Measurements from ENCODE around the gene DEPDC5. TPM values are rescaled to one million over a fixed set of nuclear protein-coding genes. Genes with fewer than 3 reads are reported as not detected.
A peak's percentile ranks its signal among the peaks of the same experiment; 100 is the strongest.

The DEPDC5 gene
- total RNA-seq, 1 experiment from 2014 or later = 15.1 TPM

- in situ Hi-C loops (cut with HindIII; ENCODE audit: low pct_unique_long_range_greater_than_20kb, low sequenced_read_pairs) = no loop called here
- DNase-seq (ENCODE audit: low read depth, low spot score) = peak; percentile 97
Observed at GRCh38 chr22:31897842-31898805, 144.3 kb downstream of the DEPDC5 start.

- in situ Hi-C loops (cut with HindIII; ENCODE audit: low pct_unique_long_range_greater_than_20kb, low sequenced_read_pairs) = no loop called here
Observed at GRCh38 chr22:31898926-31899325, 145.1 kb downstream of the DEPDC5 start.

GRCh38 chr22:31899669-31900068 lies 145.8 kb downstream of the DEPDC5 start:
- in situ Hi-C loops (cut with HindIII; ENCODE audit: low pct_unique_long_range_greater_than_20kb, low sequenced_read_pairs) = no loop called here
- DNase-seq (ENCODE audit: low read depth, low spot score) = no peak

More at GRCh38 chr22:31898926-31899325, 145.1 kb downstream of the DEPDC5 start:
- peak; percentile 22 for DNase-seq (ENCODE audit: low read depth, low spot score)

GRCh38 chr22:31901388-31902137 lies 147.7 kb downstream of the DEPDC5 start:
- in situ Hi-C loops (cut with HindIII; ENCODE audit: low pct_unique_long_range_greater_than_20kb, low sequenced_read_pairs) = no loop called here
- no peak for DNase-seq (ENCODE audit: low read depth, low spot score)

- DNase-seq (ENCODE audit: low read depth, low spot score) = no peak
- in situ Hi-C loops (cut with HindIII; ENCODE audit: low pct_unique_long_range_greater_than_20kb, low sequenced_read_pairs) = no loop called here
Observed at GRCh38 chr22:31904651-31905050, 150.8 kb downstream of the DEPDC5 start.

GRCh38 chr22:31905356-31905755 lies 151.5 kb downstream of the DEPDC5 start:
- no peak for DNase-seq (ENCODE audit: low read depth, low spot score)
- in situ Hi-C loops (cut with HindIII; ENCODE audit: low pct_unique_long_range_greater_than_20kb, low sequenced_read_pairs) = no loop called here

- DNase-seq (ENCODE audit: low read depth, low spot score) = no peak
- in situ Hi-C loops (cut with HindIII; ENCODE audit: low pct_unique_long_range_greater_than_20kb, low sequenced_read_pairs) = no loop called here
Observed at GRCh38 chr22:31906086-31906485, 152.3 kb downstream of the DEPDC5 start.

- in situ Hi-C loops (cut with HindIII; ENCODE audit: low pct_unique_long_range_greater_than_20kb, low sequenced_read_pairs) = no loop called here
Observed at GRCh38 chr22:31906569-31906968, 152.8 kb downstream of the DEPDC5 start.

GRCh38 chr22:31909977-31910376 lies 156.2 kb downstream of the DEPDC5 start:
- in situ Hi-C loops (cut with HindIII; ENCODE audit: low pct_unique_long_range_greater_than_20kb, low sequenced_read_pairs) = no loop called here
- DNase-seq (ENCODE audit: low read depth, low spot score) = no peak

More at GRCh38 chr22:31906569-31906968, 152.8 kb downstream of the DEPDC5 start:
- DNase-seq (ENCODE audit: low read depth, low spot score) = no peak

GRCh38 chr22:31911565-31912406 lies 158.0 kb downstream of the DEPDC5 start:
- no peak for DNase-seq (ENCODE audit: low read depth, low spot score)
- in situ Hi-C loops (cut with HindIII; ENCODE audit: low pct_unique_long_range_greater_than_20kb, low sequenced_read_pairs) = no loop called here

GRCh38 chr22:31912407-31912743 lies 158.6 kb downstream of the DEPDC5 start:
- no peak for DNase-seq (ENCODE audit: low read depth, low spot score)
- in situ Hi-C loops (cut with HindIII; ENCODE audit: low pct_unique_long_range_greater_than_20kb, low sequenced_read_pairs) = no loop called here

- in situ Hi-C loops (cut with HindIII; ENCODE audit: low pct_unique_long_range_greater_than_20kb, low sequenced_read_pairs) = no loop called here
- no peak for DNase-seq (ENCODE audit: low read depth, low spot score)
Observed at GRCh38 chr22:31915586-31915985, 161.8 kb downstream of the DEPDC5 start.

- in situ Hi-C loops (cut with HindIII; ENCODE audit: low pct_unique_long_range_greater_than_20kb, low sequenced_read_pairs) = no loop called here
- no peak for DNase-seq (ENCODE audit: low read depth, low spot score)
Observed at GRCh38 chr22:31917227-31917921, 163.6 kb downstream of the DEPDC5 start.

- no peak for DNase-seq (ENCODE audit: low read depth, low spot score)
- in situ Hi-C loops (cut with HindIII; ENCODE audit: low pct_unique_long_range_greater_than_20kb, low sequenced_read_pairs) = no loop called here
Observed at GRCh38 chr22:31919730-31920129, 165.9 kb downstream of the DEPDC5 start.

- DNase-seq (ENCODE audit: low read depth, low spot score) = no peak
- in situ Hi-C loops (cut with HindIII; ENCODE audit: low pct_unique_long_range_greater_than_20kb, low sequenced_read_pairs) = no loop called here
Observed at GRCh38 chr22:31920306-31920705, 166.5 kb downstream of the DEPDC5 start.

GRCh38 chr22:31921106-31921505 lies 167.3 kb downstream of the DEPDC5 start:
- in situ Hi-C loops (cut with HindIII; ENCODE audit: low pct_unique_long_range_greater_than_20kb, low sequenced_read_pairs) = no loop called here
- DNase-seq (ENCODE audit: low read depth, low spot score) = no peak

- in situ Hi-C loops (cut with HindIII; ENCODE audit: low pct_unique_long_range_greater_than_20kb, low sequenced_read_pairs) = no loop called here
- no peak for DNase-seq (ENCODE audit: low read depth, low spot score)
Observed at GRCh38 chr22:31922534-31922933, 168.7 kb downstream of the DEPDC5 start.

All from SK-MEL-5 (cell line).